Hepatocyte (in vitro differentiated cells): ENCODE results near the gene SSU72. TPM values are rescaled to one million over a fixed set of nuclear protein-coding genes. Genes with fewer than 3 reads are reported as not detected.
"Not testable (repeated sequence)": the region's sequence is repeated elsewhere in the genome, so short reads cannot be mapped to it uniquely, and the experiment has no call there.

Experiments
- DNase-seq: peaks from one replicate; pipeline ENCODE4 v3.0.0-alpha.2; 2016; ENCODE audit warnings: low spot score
- H2AFZ ChIP-seq: fragments of 200-600 bp; sonication (generic); 2 replicates; pipeline ENCODE4 v1.6.0; 2016; ENCODE audit warnings: antibody characterized with exemption, mild to moderate bottlenecking
- H3K27ac ChIP-seq: fragments of 200-600 bp; sonication (generic); 2 replicates; pipeline ENCODE4 v1.5.1; 2016; ENCODE audit warnings: mild to moderate bottlenecking
- H3K27me3 ChIP-seq: fragments of 200-600 bp; sonication (generic); 2 replicates; pipeline ENCODE4 v1.6.1; 2016
- H3K36me3 ChIP-seq: fragments of 200-600 bp; sonication (generic); replicated peaks from 2 replicates; pipeline ENCODE4 v1.5.1; 2016; ENCODE audit warnings: low read depth; ENCODE audit not compliant: insufficient read depth
- H3K4me1 ChIP-seq: fragments of 200-600 bp; sonication (generic); 2 replicates; pipeline ENCODE4 v1.5.1; 2016; ENCODE audit warnings: mild to moderate bottlenecking, moderate library complexity; ENCODE audit not compliant: insufficient read depth
- H3K4me2 ChIP-seq: fragments of 200-600 bp; sonication (generic); 2 replicates; pipeline ENCODE4 v1.6.0; 2016
- H3K4me3 ChIP-seq: fragments of 200-600 bp; sonication (generic); 2 replicates; pipeline ENCODE4 v1.5.1; 2016; ENCODE audit warnings: mild to moderate bottlenecking
- H3K79me2 ChIP-seq: fragments of 200-600 bp; sonication (generic); 2 replicates; pipeline ENCODE4 v1.6.0; 2017; ENCODE audit warnings: mild to moderate bottlenecking
- H3K9me2 ChIP-seq: fragments of 200-600 bp; sonication (generic); replicated peaks from 2 replicates; pipeline ENCODE4 v1.6.0; 2017; ENCODE audit warnings: mild to moderate bottlenecking; ENCODE audit not compliant: insufficient read depth
- H3K9me3 ChIP-seq: fragments of 200-600 bp; sonication (generic); 2 replicates; pipeline ENCODE4 v1.5.1; 2016; ENCODE audit warnings: low read depth, mild to moderate bottlenecking
- H4K20me1 ChIP-seq: fragments of 200-600 bp; sonication (generic); 2 replicates; pipeline ENCODE4 v1.6.0; 2016; ENCODE audit warnings: mild to moderate bottlenecking; ENCODE audit not compliant: insufficient read depth, poor library complexity, severe bottlenecking
- CTCF ChIP-seq: fragments of 200-600 bp; sonication (generic); IDR thresholded peaks from 2 replicates; pipeline ENCODE4 v1.5.1; 2016; ENCODE audit warnings: antibody characterized with exemption, mild to moderate bottlenecking; ENCODE audit not compliant: poor library complexity
- EZH2 ChIP-seq: fragments of 200-600 bp; sonication (generic); IDR thresholded peaks from 2 replicates; pipeline ENCODE4 v1.6.1; 2016; ENCODE audit warnings: antibody characterized with exemption, mild to moderate bottlenecking, borderline replicate concordance
- EZH2phosphoT487 ChIP-seq: fragments of 200-600 bp; sonication (generic); IDR thresholded peaks from one replicate; pipeline ENCODE4 v1.6.1; 2018; ENCODE audit warnings: antibody characterized with exemption, mild to moderate bottlenecking, low read depth, moderate library complexity; ENCODE audit not compliant: unreplicated experiment, severe bottlenecking
- WGBS: methylation state at CpG from one replicate; pipeline ENCODE4 v1.1.6; 2016; ENCODE audit warnings: low lambda C conversion rate; ENCODE audit errors: missing lambda C conversion rate; 5-methylcytosine and 5-hydroxymethylcytosine counted together
- polyA plus RNA-seq: library from polyadenylated mRNA; unstranded; fragments of >200 nt; fragmentation: Nextera tagmentation; extraction: Ambion mirVana; gene quantifications from 2 replicates; pipeline ENCODE4 v1.2.1, GENCODE V29; 2016
- total RNA-seq: library from RNA; depleted of rRNA; stranded (reverse); fragments of >200 nt; gene quantifications from 2 replicates; pipeline ENCODE4 v1.2.3, GENCODE V29; 2014

Gene SSU72
- total and polyA plus RNA-seq, 2 experiments from 2014 or later: 75.7 to 203 TPM

- not testable (repeated sequence) for H3K9me2 ChIP-seq, H2AFZ ChIP-seq, H4K20me1 ChIP-seq, H3K27me3 ChIP-seq, H3K4me3 ChIP-seq, H3K9me3 ChIP-seq, H3K4me1 ChIP-seq, DNase-seq, H3K36me3 ChIP-seq
- peak overlapping the region; percentile 58 for H3K27ac ChIP-seq
- peaks cover 21% of the 10 kb centered on the region for H3K79me2 ChIP-seq
- WGBS: 0% methylated on average over 11 of the region's 52 CpGs
- H3K4me2 ChIP-seq: peak overlapping the region; percentile 82
Measured at GRCh38 chr1:1512425-1512824, 62.2 kb downstream of the SSU72 start.

- Histone ChIP-seq H3K9me3 (no peaks in the 10 kb centered on the region), H3K27me3 (no peaks in the 10 kb centered on the region), H2AFZ (peak within 1 kb of the TSS; percentile 97), H3K36me3 (no peaks in the 10 kb centered on the region), H3K4me1 (peaks cover 6% of the 10 kb centered on the region), H3K79me2 (peaks cover 21% of the 10 kb centered on the region), H3K4me2 (peak within 1 kb of the TSS; percentile 95), H4K20me1 (no peaks in the 10 kb centered on the region), H3K4me3 (peak within 1 kb of the TSS; percentile 75), H3K9me2 (no peaks in the 10 kb centered on the region), H3K27ac (peak within 1 kb of the TSS; percentile 99)
- no peak for TF ChIP-seq CTCF
- no peak for TF ChIP-seq EZH2
- no peak for TF ChIP-seq EZH2phosphoT487
- peak; percentile 99 for DNase-seq
- WGBS: under 1% methylated on average over 65 of the region's 99 CpGs
Measured at GRCh38 chr1:1511533-1512285, 63.0 kb downstream of the SSU72 start, which contains the start of gene ATAD3A. TSS of gene ATAD3A (plus strand) at chr1:1512162. CDS start at chr1:1512269, 107 bp downstream.

GRCh38 chr1:1510912-1511532 lies 63.6 kb downstream of the SSU72 start:
- Histone ChIP-seq H3K4me1 (peaks cover 7% of the 10 kb centered on the region), H2AFZ (peak overlapping the region; percentile 97)

GRCh38 chr1:1509465-1509850 lies 65.2 kb downstream of the SSU72 start:
- 93% methylated on average over 13 of the region's 21 CpGs for WGBS
- not testable (repeated sequence) for H4K20me1 ChIP-seq, H3K79me2 ChIP-seq, DNase-seq, H2AFZ ChIP-seq, H3K27me3 ChIP-seq, H3K4me2 ChIP-seq, H3K36me3 ChIP-seq, H3K27ac ChIP-seq, H3K9me2 ChIP-seq, H3K4me3 ChIP-seq, H3K9me3 ChIP-seq
- peaks cover 13% of the 10 kb centered on the region for H3K4me1 ChIP-seq

More at GRCh38 chr1:1510912-1511532, 63.6 kb downstream of the SSU72 start:
- Histone ChIP-seq H3K9me3 (no peaks in the 10 kb centered on the region), H3K27me3 (no peaks in the 10 kb centered on the region), H3K4me2 (peak overlapping the region; percentile 95), H3K79me2 (peaks cover 19% of the 10 kb centered on the region), H3K4me3 (peak overlapping the region; percentile 75), H4K20me1 (no peaks in the 10 kb centered on the region), H3K9me2 (no peaks in the 10 kb centered on the region), H3K27ac (peak overlapping the region; percentile 99), H3K36me3 (no peaks in the 10 kb centered on the region)
- WGBS: 14% methylated on average over 17 of the region's 17 CpGs
- TF ChIP-seq EZH2 (no peak), CTCF (no peak), EZH2phosphoT487 (no peak)
- DNase-seq: peak; percentile 30

GRCh38 chr1:1508775-1509464 lies 65.7 kb downstream of the SSU72 start:
- 84% methylated on average over 25 of the region's 34 CpGs for WGBS
- not testable (repeated sequence) for H3K4me3 ChIP-seq, H3K4me2 ChIP-seq, H3K79me2 ChIP-seq, H4K20me1 ChIP-seq, DNase-seq, H3K36me3 ChIP-seq, H3K9me3 ChIP-seq, H2AFZ ChIP-seq, H3K27me3 ChIP-seq, H3K9me2 ChIP-seq, H3K27ac ChIP-seq
- peaks cover 14% of the 10 kb centered on the region for H3K4me1 ChIP-seq
